PC-9 (cell line): Measurements from ENCODE around the gene ATP10D. TPM values are rescaled to one million over a fixed set of nuclear protein-coding genes. Genes with fewer than 3 reads are reported as not detected.

Experiments used
- BruUV-seq: library from RNA; stranded (reverse); fragments of 400-500 nt; replicated peaks from 2 replicates; lab custom pipeline; 2021; lab: Mats Ljungman, UMichigan
- CTCF ChIA-PET: fragments of 300-600 bp; sonication (Branson Sonifier 250); formaldehyde crosslinking; loops from one replicate; lab custom pipeline; 2022; ENCODE audit warnings: antibody characterized with exemption; lab: Charles Lee
- POLR2A ChIA-PET: fragments of 300-600 bp; sonication (Branson Sonifier 250); formaldehyde crosslinking; loops from one replicate; lab custom pipeline; 2022; ENCODE audit warnings: antibody characterized with exemption; ENCODE audit not compliant: unreplicated experiment; lab: Charles Lee
- DNase-seq, 2 experiments: peaks; one replicate each; pipeline versions ENCODE4 v3.0.0 to v3.0.0-alpha.2; 2015 to 2022; ENCODE audit warnings: mixed read lengths in 1 of 2
- H2AFZ ChIP-seq: fragments of 200-600 bp; sonication (generic); 2 replicates; pipeline ENCODE4 v1.8.1; 2017; ENCODE audit warnings: antibody characterized with exemption
- H3F3A ChIP-seq: fragments of 200-600 bp; sonication (generic); 2 replicates; pipeline ENCODE4 v1.8.1; 2017; ENCODE audit warnings: antibody characterized with exemption, mild to moderate bottlenecking, low read depth; ENCODE audit not compliant: insufficient read depth
- H3K27ac ChIP-seq: fragments of 200-600 bp; sonication (generic); 2 replicates; pipeline ENCODE4 v1.6.1; 2016; ENCODE audit warnings: mixed run types
- H3K27me3 ChIP-seq: fragments of 200-600 bp; sonication (generic); 2 replicates; pipeline ENCODE4 v1.6.1; 2016; ENCODE audit warnings: low read depth, mixed run types; ENCODE audit not compliant: insufficient read depth
- H3K36me3 ChIP-seq: fragments of 200-600 bp; sonication (generic); 2 replicates; pipeline ENCODE4 v1.6.1; 2016; ENCODE audit warnings: low read depth, mixed run types
- H3K4me1 ChIP-seq: fragments of 200-600 bp; sonication (generic); replicated peaks from 2 replicates; pipeline ENCODE4 v1.6.1; 2016; ENCODE audit warnings: mixed run types; ENCODE audit not compliant: insufficient read depth
- H3K4me2 ChIP-seq: fragments of 200-600 bp; sonication (generic); 2 replicates; pipeline ENCODE4 v1.6.1; 2017; ENCODE audit warnings: mixed run types
- H3K4me3 ChIP-seq: fragments of 200-600 bp; sonication (generic); 2 replicates; pipeline ENCODE4 v1.6.1; 2016; ENCODE audit warnings: mixed run types
- H3K79me2 ChIP-seq: fragments of 200-600 bp; sonication (generic); 2 replicates; pipeline ENCODE4 v1.6.1; 2017; ENCODE audit warnings: low read depth, mixed run types
- H3K9me2 ChIP-seq: fragments of 200-600 bp; sonication (generic); 2 replicates; pipeline ENCODE4 v1.8.1; 2017; ENCODE audit warnings: mild to moderate bottlenecking; ENCODE audit not compliant: insufficient read depth
- H3K9me3 ChIP-seq: fragments of 200-600 bp; sonication (generic); 2 replicates; pipeline ENCODE4 v1.8.1; 2016; ENCODE audit warnings: low read depth; ENCODE audit not compliant: insufficient read depth
- H4K20me1 ChIP-seq: fragments of 200-600 bp; sonication (generic); 2 replicates; pipeline ENCODE4 v1.8.1; 2017; ENCODE audit not compliant: insufficient read depth
- CTCF ChIP-seq: fragments of 200-600 bp; sonication (generic); conservative IDR thresholded peaks from 2 replicates; pipeline ENCODE4 v1.6.1; 2017; ENCODE audit warnings: mixed run types, antibody characterized with exemption, mild to moderate bottlenecking, moderate library complexity
- EZH2 ChIP-seq: fragments of 200-600 bp; sonication (generic); IDR thresholded peaks from 2 replicates; pipeline ENCODE4 v1.8.0; 2017; ENCODE audit warnings: antibody characterized with exemption, low read depth
- intact Hi-C: fragments of 100-400 bp; cut with micrococcal nuclease; formaldehyde crosslinking; loops from one replicate; pipeline ENCODE4 v1.10.0; 2022; ENCODE audit not compliant: unreplicated experiment
- total RNA-seq: library from RNA; stranded (reverse); gene quantifications from 2 replicates; pipeline ENCODE4 v1.2.3, GENCODE V29; 2021

The ATP10D gene
- total RNA-seq, 1 experiment from 2014 or later = 35.2 TPM

GRCh38 chr4:47469951-47470350, 15.1 kb upstream of the ATP10D start:
- Histone ChIP-seq H2AFZ (no peak overlapping the region), H3K36me3 (no peaks in the 10 kb centered on the region), H3K27me3 (no peaks in the 10 kb centered on the region), H3K27ac (peak overlapping the region; percentile 16; the same call in 1 of the 2 replicates), H3K4me2 (peak overlapping the region; percentile 14; the same call in 1 of the 2 replicates), H4K20me1 (no peaks in the 10 kb centered on the region), H3K9me2 (no peaks in the 10 kb centered on the region), H3K79me2 (no peaks in the 10 kb centered on the region), H3K4me3 (no peak overlapping the region), H3K9me3 (no peaks in the 10 kb centered on the region), H3K4me1 (peaks cover 12% of the 10 kb centered on the region; the same call in 1 of the 2 replicates), H3F3A (no peaks in the 10 kb centered on the region)
- BruUV-seq = no TSS peak
- intact Hi-C loops = no loop called here
- ChIA-PET CTCF (no interaction called here), POLR2A (no interaction called here)
- no peak for TF ChIP-seq EZH2
- TF ChIP-seq CTCF = no peak
- DNase-seq = peak in 1 of 2 experiments; percentile 54

GRCh38 chr4:47471064-47471463, 14.0 kb upstream of the ATP10D start:
- TF ChIP-seq CTCF = no peak
- TF ChIP-seq EZH2 = no peak
- no peaks in the 10 kb centered on the region for H3F3A ChIP-seq
- ChIA-PET CTCF (no interaction called here), POLR2A (no interaction called here)
- no peak overlapping the region for H3K4me3 ChIP-seq
- no peaks in the 10 kb centered on the region for H4K20me1 ChIP-seq
- H2AFZ ChIP-seq = no peak overlapping the region
- no peaks in the 10 kb centered on the region for H3K36me3 ChIP-seq
- DNase-seq = no peak
- H3K79me2 ChIP-seq = no peaks in the 10 kb centered on the region
- no peaks in the 10 kb centered on the region for H3K9me3 ChIP-seq
- no peaks in the 10 kb centered on the region for H3K9me2 ChIP-seq
- peaks cover 12% of the 10 kb centered on the region; the same call in 1 of the 2 replicates for H3K4me1 ChIP-seq
- intact Hi-C loops = no loop called here
- no peak overlapping the region for H3K4me2 ChIP-seq
- H3K27ac ChIP-seq = no peak overlapping the region
- no peaks in the 10 kb centered on the region for H3K27me3 ChIP-seq
- BruUV-seq = no TSS peak

GRCh38 chr4:47471591-47471990, 13.5 kb upstream of the ATP10D start:
- Histone ChIP-seq H4K20me1 (no peaks in the 10 kb centered on the region), H3K27ac (no peak overlapping the region), H3K9me2 (no peaks in the 10 kb centered on the region), H3K27me3 (no peaks in the 10 kb centered on the region), H3K4me1 (peaks cover 12% of the 10 kb centered on the region; the same call in 1 of the 2 replicates), H2AFZ (no peak overlapping the region), H3K4me2 (no peak overlapping the region), H3K9me3 (no peaks in the 10 kb centered on the region), H3K79me2 (no peaks in the 10 kb centered on the region), H3K36me3 (no peaks in the 10 kb centered on the region), H3K4me3 (no peak overlapping the region), H3F3A (no peaks in the 10 kb centered on the region)
- ChIA-PET POLR2A (no interaction called here), CTCF (no interaction called here)
- no peak for TF ChIP-seq EZH2
- no peak for TF ChIP-seq CTCF
- DNase-seq = no peak
- intact Hi-C loops = no loop called here
- no TSS peak for BruUV-seq
